MCF 10A (cell line): ENCODE measurements around the gene CD47. TPM values are rescaled to one million over a fixed set of nuclear protein-coding genes. Genes with fewer than 3 reads are reported as not detected.

Source experiments
- BruUV-seq: library from RNA; stranded (reverse); fragments of 400-500 nt; replicated peaks from 2 replicates; lab custom pipeline; 2021; lab: Mats Ljungman, UMichigan
- CTCF ChIA-PET: fragments of 300-600 bp; sonication (Branson Sonifier 250); formaldehyde crosslinking; extraction: SDS; loops from one replicate; lab custom pipeline; 2021; ENCODE audit warnings: antibody characterized with exemption, inconsistent platforms; lab: Yijun Ruan, JAX
- POLR2A ChIA-PET: fragments of 300-600, 350-650 bp; sonication (Branson Sonifier 250); formaldehyde crosslinking; extraction: SDS; loops from one replicate; lab custom pipeline; 2020; ENCODE audit warnings: antibody characterized with exemption, inconsistent platforms; lab: Yijun Ruan, JAX
- DNase-seq: peaks from one replicate; pipeline ENCODE4 v3.0.0-alpha.2; 2018; ENCODE audit not compliant: unreplicated experiment
- H3K27ac Mint-ChIP-seq: one replicate; pipeline ENCODE4 v1.8.0; 2022; ENCODE audit warnings: mild to moderate bottlenecking, low read depth, mixed read lengths; ENCODE audit not compliant: unreplicated experiment
- H3K27me3 Mint-ChIP-seq: one replicate; pipeline ENCODE4 v1.8.0; 2022; ENCODE audit warnings: mixed read lengths; ENCODE audit not compliant: insufficient read depth, unreplicated experiment
- H3K36me3 Mint-ChIP-seq: one replicate; pipeline ENCODE4 v1.8.0; 2022; ENCODE audit warnings: mild to moderate bottlenecking, moderate library complexity, mixed read lengths; ENCODE audit not compliant: insufficient read depth, unreplicated experiment
- H3K4me1 Mint-ChIP-seq: one replicate; pipeline ENCODE4 v1.8.0; 2022; ENCODE audit warnings: mixed read lengths; ENCODE audit not compliant: insufficient read depth, unreplicated experiment
- H3K4me3 Mint-ChIP-seq: one replicate; pipeline ENCODE4 v1.8.0; 2022; ENCODE audit warnings: mild to moderate bottlenecking, moderate library complexity, mixed read lengths; ENCODE audit not compliant: unreplicated experiment
- H3K9me3 Mint-ChIP-seq: one replicate; pipeline ENCODE4 v1.8.0; 2022; ENCODE audit warnings: mixed read lengths; ENCODE audit not compliant: unreplicated experiment
- intact Hi-C: fragments of 100-400 bp; cut with micrococcal nuclease; formaldehyde crosslinking; loops from 2 replicates; pipeline ENCODE4 v1.14.1; 2022
- total RNA-seq: library from RNA; stranded (reverse); gene quantifications from 2 replicates; pipeline ENCODE4 v1.2.3, GENCODE V29; 2022
- TF ChIP-seq, protein P1 (sequence below): fragments of 200-600 bp; IDR thresholded peaks from one replicate; pipeline ENCODE4 v1.8.0; 2022; ENCODE audit warnings: antibody characterized with exemption, mild to moderate bottlenecking; ENCODE audit not compliant: unreplicated experiment

CD47 gene
- total RNA-seq, 1 experiment from 2014 or later, result 28.5 TPM

DNA sequence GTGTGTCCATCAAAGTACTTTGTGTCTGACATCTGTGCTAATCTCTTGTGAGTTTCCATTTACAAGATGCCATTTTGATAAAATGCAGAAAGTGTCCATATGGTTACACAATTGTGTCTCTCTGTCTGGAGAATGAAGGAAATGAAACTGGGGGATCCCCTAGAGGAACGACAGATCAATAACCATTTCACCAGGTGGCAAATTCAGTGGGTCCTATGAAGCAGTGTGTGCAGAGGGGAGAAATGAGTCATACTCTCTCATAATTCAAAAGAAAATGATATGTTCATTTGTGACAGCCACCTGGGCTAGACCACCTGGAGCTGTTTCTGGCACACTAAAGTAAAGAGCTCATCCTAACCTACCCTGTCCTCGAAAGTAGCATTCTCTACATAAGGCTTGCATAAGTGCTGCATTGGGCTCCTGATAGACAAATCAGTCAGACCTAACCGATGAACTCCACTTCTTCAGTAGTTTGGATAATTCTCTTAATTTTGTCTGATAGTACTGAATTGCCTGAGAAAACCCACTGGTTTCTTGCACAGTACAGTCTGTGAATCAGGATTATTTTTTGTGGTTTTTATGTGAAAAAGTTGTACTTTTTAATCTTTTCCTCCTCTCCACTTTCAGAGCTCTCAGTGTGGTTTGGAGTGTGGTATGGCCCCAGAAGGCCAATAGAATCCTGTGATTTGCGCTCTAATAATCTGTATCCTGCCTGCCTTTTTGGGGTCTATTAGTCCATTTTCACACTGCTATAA is 10.3 kb upstream of the CD47 start:
- BruUV-seq, result no TSS peak
- POLR2A ChIA-PET, result interaction anchor here (0.9 kb wide), 1 partner anchor 13 kb away, joined by 3 read pairs; no protein-coding TSS in a partner anchor
- DNase-seq, result no peak
- no peak overlapping the region for H3K27ac Mint-ChIP-seq
- intact Hi-C loops, result no loop called here
- no peak overlapping the region for H3K4me3 Mint-ChIP-seq
- H3K36me3 Mint-ChIP-seq, result no peaks in the 10 kb centered on the region
- no peaks in the 10 kb centered on the region for H3K27me3 Mint-ChIP-seq
- TF ChIP-seq, protein P1, sequence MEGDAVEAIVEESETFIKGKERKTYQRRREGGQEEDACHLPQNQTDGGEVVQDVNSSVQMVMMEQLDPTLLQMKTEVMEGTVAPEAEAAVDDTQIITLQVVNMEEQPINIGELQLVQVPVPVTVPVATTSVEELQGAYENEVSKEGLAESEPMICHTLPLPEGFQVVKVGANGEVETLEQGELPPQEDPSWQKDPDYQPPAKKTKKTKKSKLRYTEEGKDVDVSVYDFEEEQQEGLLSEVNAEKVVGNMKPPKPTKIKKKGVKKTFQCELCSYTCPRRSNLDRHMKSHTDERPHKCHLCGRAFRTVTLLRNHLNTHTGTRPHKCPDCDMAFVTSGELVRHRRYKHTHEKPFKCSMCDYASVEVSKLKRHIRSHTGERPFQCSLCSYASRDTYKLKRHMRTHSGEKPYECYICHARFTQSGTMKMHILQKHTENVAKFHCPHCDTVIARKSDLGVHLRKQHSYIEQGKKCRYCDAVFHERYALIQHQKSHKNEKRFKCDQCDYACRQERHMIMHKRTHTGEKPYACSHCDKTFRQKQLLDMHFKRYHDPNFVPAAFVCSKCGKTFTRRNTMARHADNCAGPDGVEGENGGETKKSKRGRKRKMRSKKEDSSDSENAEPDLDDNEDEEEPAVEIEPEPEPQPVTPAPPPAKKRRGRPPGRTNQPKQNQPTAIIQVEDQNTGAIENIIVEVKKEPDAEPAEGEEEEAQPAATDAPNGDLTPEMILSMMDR, result no peak
- CTCF ChIA-PET, result interaction anchor here (0.9 kb wide), 1 partner anchor 10 kb away, joined by 3 read pairs; no protein-coding TSS in a partner anchor
- H3K9me3 Mint-ChIP-seq, result no peaks in the 10 kb centered on the region
- no peaks in the 10 kb centered on the region for H3K4me1 Mint-ChIP-seq

DNA sequence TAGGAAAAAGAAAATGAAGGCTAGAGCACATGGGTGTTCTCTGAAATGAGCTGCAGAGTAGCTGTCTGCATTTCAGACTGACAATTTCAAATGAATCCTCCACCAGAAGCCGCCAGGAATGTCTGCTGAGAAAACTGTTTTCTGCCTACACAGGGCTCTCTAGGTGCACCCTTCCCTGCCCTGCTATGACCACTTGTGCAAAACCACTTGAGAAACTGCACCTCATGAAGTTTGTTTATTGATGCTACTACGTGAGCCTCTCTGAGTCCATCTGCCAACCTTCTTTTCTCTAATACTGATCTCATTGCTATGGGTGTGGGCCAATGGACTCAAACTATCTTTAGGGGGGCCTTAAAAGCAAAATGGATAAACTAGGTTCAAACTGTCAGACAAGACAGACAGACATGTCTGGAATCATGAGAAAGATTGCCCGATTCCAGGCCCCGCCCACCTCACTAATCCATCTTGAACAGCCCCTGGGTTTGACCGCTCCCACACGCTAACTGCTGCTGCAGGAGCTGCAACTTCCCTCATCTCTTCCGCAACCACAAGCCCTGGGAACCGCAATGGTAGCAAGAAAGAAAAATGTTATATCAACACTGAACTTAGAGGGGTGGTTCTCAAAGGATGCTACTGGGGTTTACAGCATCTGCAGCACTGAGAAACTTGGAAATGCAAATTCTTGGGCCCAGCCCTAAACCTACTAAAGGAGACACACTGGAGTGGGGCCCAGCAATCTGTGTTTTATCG is 9.0 kb upstream of the CD47 start:
- DNase-seq, result no peak
- CTCF ChIA-PET, result interaction anchor here (0.6 to 0.9 kb wide), 2 partner anchors 8 to 46 kb away, joined by 3 read pairs; no protein-coding TSS in a partner anchor
- POLR2A ChIA-PET, result no interaction called here
- intact Hi-C loops, result no loop called here
- no peaks in the 10 kb centered on the region for H3K4me1 Mint-ChIP-seq
- no peak overlapping the region for H3K27ac Mint-ChIP-seq
- TF ChIP-seq, protein P1, result no peak
- no peaks in the 10 kb centered on the region for H3K9me3 Mint-ChIP-seq
- no TSS peak for BruUV-seq
- no peaks in the 10 kb centered on the region for H3K27me3 Mint-ChIP-seq
- no peak overlapping the region for H3K4me3 Mint-ChIP-seq
- no peaks in the 10 kb centered on the region for H3K36me3 Mint-ChIP-seq

DNA sequence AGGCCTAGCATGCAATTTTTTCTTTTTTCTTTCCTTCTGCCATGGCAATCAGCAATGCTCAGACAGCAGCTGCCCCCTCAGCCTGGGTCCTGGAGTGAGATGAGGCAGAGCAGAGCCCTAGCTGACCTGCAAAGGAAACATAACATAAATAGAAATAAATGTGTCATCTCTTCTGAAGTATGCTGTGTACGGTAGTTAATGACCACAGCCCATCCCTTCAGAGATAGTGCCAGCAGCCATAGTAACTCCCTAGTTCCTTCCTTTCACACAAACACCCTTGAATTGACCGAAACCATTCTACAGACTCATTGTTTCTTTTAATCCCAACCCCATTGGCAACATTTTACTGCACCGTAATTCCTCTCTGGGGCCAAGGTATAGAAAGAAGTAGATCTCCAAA is 8.4 kb upstream of the CD47 start:
- POLR2A ChIA-PET, result no interaction called here
- no TSS peak for BruUV-seq

More for the DNA sequence above, 8.4 kb upstream of the CD47 start:
- CTCF ChIA-PET, result interaction anchor here (0.6 kb wide), 1 partner anchor 45 kb away, joined by 3 read pairs; no protein-coding TSS in a partner anchor
- DNase-seq, result no peak
- Mint-ChIP-seq H3K27ac (no peak overlapping the region), H3K9me3 (no peaks in the 10 kb centered on the region), H3K27me3 (no peaks in the 10 kb centered on the region), H3K4me3 (no peak overlapping the region), H3K36me3 (no peaks in the 10 kb centered on the region), H3K4me1 (no peaks in the 10 kb centered on the region)
- TF ChIP-seq, protein P1, result no peak
- intact Hi-C loops, result no loop called here
